SK-N-MC (cell line): ENCODE measurements around the gene CRHR2.

ENCODE experiments used
- EZH2 ChIP-seq: fragments of 200-600 bp; sonication (generic); IDR thresholded peaks from one replicate; pipeline ENCODE4 v1.6.1; 2017; ENCODE audit warnings: antibody characterized with exemption
- FOXP2 ChIP-seq: optimal IDR thresholded peaks from 2 replicates; pipeline ENCODE3; 2011; ENCODE audit warnings: mild to moderate bottlenecking, moderate library complexity; ENCODE audit not compliant: insufficient read depth; ENCODE audit errors: extremely low read length, control extremely low read depth
- POLR2AphosphoS5 ChIP-seq: IDR thresholded peaks from 2 replicates; pipeline ENCODE4 v1.6.1; 2012; ENCODE audit warnings: mild to moderate bottlenecking, low read depth, low read length, borderline replicate concordance

GRCh38 chr7:30698481-30698880 is 16.2 kb upstream of the CRHR2 start:
- TF ChIP-seq POLR2AphosphoS5 = no peak
- TF ChIP-seq EZH2 = no peak
- TF ChIP-seq FOXP2 = no peak
